GM23338 (cell line): ENCODE data around the gene CNTN5. TPM values are rescaled to one million over a fixed set of nuclear protein-coding genes. Genes with fewer than 3 reads are reported as not detected.

Experiments used
- ATAC-seq: fragments of 200-7000 bp; cut with Tn5 transposase; 3 replicates; pipeline ENCODE4 v1.9.1; 2020
- DNase-seq: peaks from one replicate; pipeline ENCODE4 v3.0.0-alpha.2; 2015; ENCODE audit warnings: low spot score
- H2AFZ ChIP-seq: fragments of 200-600 bp; sonication (generic); 2 replicates; pipeline ENCODE4 v1.8.0; 2016; ENCODE audit warnings: antibody characterized with exemption, mild to moderate bottlenecking, moderate library complexity
- H3F3A ChIP-seq: fragments of 200-600 bp; sonication (generic); replicated peaks from 2 replicates; pipeline ENCODE4 v1.8.0; 2017; ENCODE audit warnings: antibody characterized with exemption, mixed run types, low read depth
- H3K27ac ChIP-seq: fragments of 200-600 bp; sonication (generic); 2 replicates; pipeline ENCODE4 v1.6.1; 2016; ENCODE audit warnings: low read depth
- H3K27me3 ChIP-seq: fragments of 200-600 bp; sonication (generic); 2 replicates; pipeline ENCODE4 v1.8.0; 2016; ENCODE audit warnings: mild to moderate bottlenecking, mixed run types, moderate library complexity; ENCODE audit not compliant: insufficient read depth
- H3K36me3 ChIP-seq: fragments of 200-600 bp; sonication (generic); 2 replicates; pipeline ENCODE4 v1.8.0; 2016; ENCODE audit warnings: mild to moderate bottlenecking; ENCODE audit not compliant: insufficient read depth
- H3K4me1 ChIP-seq: fragments of 200-600 bp; sonication (generic); 2 replicates; pipeline ENCODE4 v1.8.0; 2016; ENCODE audit warnings: mild to moderate bottlenecking, moderate library complexity; ENCODE audit not compliant: insufficient read depth
- H3K4me2 ChIP-seq: fragments of 200-600 bp; sonication (generic); 2 replicates; pipeline ENCODE4 v1.7.1; 2017; ENCODE audit warnings: mixed run types
- H3K4me3 ChIP-seq: fragments of 200-600 bp; sonication (generic); 2 replicates; pipeline ENCODE4 v1.6.1; 2016; ENCODE audit warnings: mixed run types
- H3K79me2 ChIP-seq: fragments of 200-600 bp; sonication (generic); replicated peaks from 2 replicates; pipeline ENCODE4 v1.8.0; 2017; ENCODE audit warnings: mild to moderate bottlenecking; ENCODE audit not compliant: insufficient read depth
- H3K9me2 ChIP-seq: fragments of 200-600 bp; sonication (generic); 2 replicates; pipeline ENCODE4 v1.8.0; 2017; ENCODE audit not compliant: insufficient read depth
- H4K20me1 ChIP-seq: fragments of 200-600 bp; sonication (generic); replicated peaks from 2 replicates; pipeline ENCODE4 v1.8.0; 2017; ENCODE audit warnings: mild to moderate bottlenecking; ENCODE audit not compliant: insufficient read depth
- H3K27ac Mint-ChIP-seq: 2 replicates; pipeline ENCODE4 v1.8.0; 2020; ENCODE audit warnings: inconsistent platforms, mild to moderate bottlenecking, moderate library complexity, mixed read lengths
- H3K27me3 Mint-ChIP-seq: 3 replicates; pipeline ENCODE4 v1.8.0; 2022; ENCODE audit warnings: low read depth, mild to moderate bottlenecking, moderate library complexity, mixed read lengths, inconsistent platforms; ENCODE audit not compliant: insufficient read depth, poor library complexity
- H3K36me3 Mint-ChIP-seq: 3 replicates; pipeline ENCODE4 v1.8.0; 2021; ENCODE audit warnings: low read depth, mild to moderate bottlenecking, inconsistent platforms, moderate library complexity, mixed read lengths
- H3K4me1 Mint-ChIP-seq: 3 replicates; pipeline ENCODE4 v1.8.0; 2020; ENCODE audit warnings: mild to moderate bottlenecking, inconsistent platforms, mixed read lengths
- H3K4me3 Mint-ChIP-seq: 3 replicates; pipeline ENCODE4 v1.8.0; 2021; ENCODE audit warnings: moderate library complexity, mild to moderate bottlenecking, inconsistent platforms, mixed read lengths
- H3K9me3 Mint-ChIP-seq: 3 replicates; pipeline ENCODE4 v1.8.0; 2020; ENCODE audit warnings: moderate library complexity, mild to moderate bottlenecking, inconsistent platforms, mixed read lengths
- NANOG ChIP-seq: IDR thresholded peaks from 2 replicates; pipeline ENCODE4 v1.6.1; 2016; ENCODE audit warnings: antibody characterized with exemption, borderline replicate concordance
- polyA plus RNA-seq: library from polyadenylated mRNA; unstranded; fragments of >200 nt; fragmentation: Nextera tagmentation; extraction: Ambion mirVana; gene quantifications from 2 replicates; pipeline ENCODE4 v1.2.1, GENCODE V29; 2016
- total RNA-seq: library from RNA; depleted of rRNA; stranded (reverse); fragments of >200 nt; shearing (Covaris generic); gene quantifications from 2 replicates; pipeline ENCODE4 v1.2.3, GENCODE V29; 2014
- TF ChIP-seq, protein P1 (sequence below): fragments of 250-450 bp; sonication (Bioruptor Pico); IDR thresholded peaks from 2 replicates; pipeline ENCODE4 v1.5.0; 2020; ENCODE audit warnings: mild to moderate bottlenecking, moderate library complexity
- TF ChIP-seq, protein P2 (sequence below), 2 experiments: fragments of 200-600 bp in 1 of 2; sonication (generic) in 1 of 2; conservative IDR thresholded peaks; 2 replicates each; pipeline versions ENCODE4 v1.5.1 to v1.6.1; 2016 to 2017; ENCODE audit warnings: antibody characterized with exemption in 2 of 2, low read depth in 2 of 2, mild to moderate bottlenecking in 2 of 2, moderate library complexity in 1 of 2

The CNTN5 gene
- total and polyA plus RNA-seq, 2 experiments from 2014 or later = not detected

DNA sequence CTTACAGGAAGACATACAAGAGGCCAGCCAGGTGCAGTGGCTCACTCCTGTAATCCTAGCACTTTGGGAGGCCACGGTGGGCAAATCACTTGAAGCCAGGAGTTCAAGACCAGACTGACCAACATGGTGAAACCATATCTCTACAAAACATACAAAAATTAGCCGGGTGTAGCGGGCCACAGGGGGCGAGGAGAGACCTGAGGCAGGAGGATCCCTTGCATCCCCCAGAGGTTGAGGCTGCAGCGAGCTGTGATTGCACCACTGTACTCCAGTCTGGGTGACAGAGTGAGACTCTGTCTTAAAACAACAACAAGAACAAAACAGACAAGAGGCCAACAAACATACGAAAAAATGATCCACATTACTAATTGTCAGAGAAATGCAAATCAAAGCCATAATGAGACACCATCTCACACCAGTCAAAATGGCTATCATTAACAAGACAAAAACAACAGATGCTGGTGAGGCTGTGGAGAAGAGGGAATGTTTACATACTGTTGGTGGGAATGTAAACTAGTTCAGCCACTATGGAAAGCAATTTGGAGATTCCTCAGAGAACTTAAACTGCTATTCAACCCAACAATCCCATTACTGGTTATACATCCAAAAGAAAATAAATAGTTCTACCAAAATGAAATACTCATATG, 1167.5 kb downstream of the CNTN5 start:
- Mint-ChIP-seq H3K27ac (peak overlapping the region; percentile 40), H3K9me3 (peaks cover 6% of the 10 kb centered on the region; the same call in 2 of the 3 replicates), H3K4me3 (no peak overlapping the region), H3K27me3 (no peaks in the 10 kb centered on the region), H3K36me3 (no peaks in the 10 kb centered on the region), H3K4me1 (peaks cover 31% of the 10 kb centered on the region)
- peak; percentile 26; the same call in 1 of the 3 replicates for ATAC-seq
- no peak overlapping the region for H2AFZ ChIP-seq
- H3K4me1 ChIP-seq = peaks cover 12% of the 10 kb centered on the region
- TF ChIP-seq, protein P1, sequence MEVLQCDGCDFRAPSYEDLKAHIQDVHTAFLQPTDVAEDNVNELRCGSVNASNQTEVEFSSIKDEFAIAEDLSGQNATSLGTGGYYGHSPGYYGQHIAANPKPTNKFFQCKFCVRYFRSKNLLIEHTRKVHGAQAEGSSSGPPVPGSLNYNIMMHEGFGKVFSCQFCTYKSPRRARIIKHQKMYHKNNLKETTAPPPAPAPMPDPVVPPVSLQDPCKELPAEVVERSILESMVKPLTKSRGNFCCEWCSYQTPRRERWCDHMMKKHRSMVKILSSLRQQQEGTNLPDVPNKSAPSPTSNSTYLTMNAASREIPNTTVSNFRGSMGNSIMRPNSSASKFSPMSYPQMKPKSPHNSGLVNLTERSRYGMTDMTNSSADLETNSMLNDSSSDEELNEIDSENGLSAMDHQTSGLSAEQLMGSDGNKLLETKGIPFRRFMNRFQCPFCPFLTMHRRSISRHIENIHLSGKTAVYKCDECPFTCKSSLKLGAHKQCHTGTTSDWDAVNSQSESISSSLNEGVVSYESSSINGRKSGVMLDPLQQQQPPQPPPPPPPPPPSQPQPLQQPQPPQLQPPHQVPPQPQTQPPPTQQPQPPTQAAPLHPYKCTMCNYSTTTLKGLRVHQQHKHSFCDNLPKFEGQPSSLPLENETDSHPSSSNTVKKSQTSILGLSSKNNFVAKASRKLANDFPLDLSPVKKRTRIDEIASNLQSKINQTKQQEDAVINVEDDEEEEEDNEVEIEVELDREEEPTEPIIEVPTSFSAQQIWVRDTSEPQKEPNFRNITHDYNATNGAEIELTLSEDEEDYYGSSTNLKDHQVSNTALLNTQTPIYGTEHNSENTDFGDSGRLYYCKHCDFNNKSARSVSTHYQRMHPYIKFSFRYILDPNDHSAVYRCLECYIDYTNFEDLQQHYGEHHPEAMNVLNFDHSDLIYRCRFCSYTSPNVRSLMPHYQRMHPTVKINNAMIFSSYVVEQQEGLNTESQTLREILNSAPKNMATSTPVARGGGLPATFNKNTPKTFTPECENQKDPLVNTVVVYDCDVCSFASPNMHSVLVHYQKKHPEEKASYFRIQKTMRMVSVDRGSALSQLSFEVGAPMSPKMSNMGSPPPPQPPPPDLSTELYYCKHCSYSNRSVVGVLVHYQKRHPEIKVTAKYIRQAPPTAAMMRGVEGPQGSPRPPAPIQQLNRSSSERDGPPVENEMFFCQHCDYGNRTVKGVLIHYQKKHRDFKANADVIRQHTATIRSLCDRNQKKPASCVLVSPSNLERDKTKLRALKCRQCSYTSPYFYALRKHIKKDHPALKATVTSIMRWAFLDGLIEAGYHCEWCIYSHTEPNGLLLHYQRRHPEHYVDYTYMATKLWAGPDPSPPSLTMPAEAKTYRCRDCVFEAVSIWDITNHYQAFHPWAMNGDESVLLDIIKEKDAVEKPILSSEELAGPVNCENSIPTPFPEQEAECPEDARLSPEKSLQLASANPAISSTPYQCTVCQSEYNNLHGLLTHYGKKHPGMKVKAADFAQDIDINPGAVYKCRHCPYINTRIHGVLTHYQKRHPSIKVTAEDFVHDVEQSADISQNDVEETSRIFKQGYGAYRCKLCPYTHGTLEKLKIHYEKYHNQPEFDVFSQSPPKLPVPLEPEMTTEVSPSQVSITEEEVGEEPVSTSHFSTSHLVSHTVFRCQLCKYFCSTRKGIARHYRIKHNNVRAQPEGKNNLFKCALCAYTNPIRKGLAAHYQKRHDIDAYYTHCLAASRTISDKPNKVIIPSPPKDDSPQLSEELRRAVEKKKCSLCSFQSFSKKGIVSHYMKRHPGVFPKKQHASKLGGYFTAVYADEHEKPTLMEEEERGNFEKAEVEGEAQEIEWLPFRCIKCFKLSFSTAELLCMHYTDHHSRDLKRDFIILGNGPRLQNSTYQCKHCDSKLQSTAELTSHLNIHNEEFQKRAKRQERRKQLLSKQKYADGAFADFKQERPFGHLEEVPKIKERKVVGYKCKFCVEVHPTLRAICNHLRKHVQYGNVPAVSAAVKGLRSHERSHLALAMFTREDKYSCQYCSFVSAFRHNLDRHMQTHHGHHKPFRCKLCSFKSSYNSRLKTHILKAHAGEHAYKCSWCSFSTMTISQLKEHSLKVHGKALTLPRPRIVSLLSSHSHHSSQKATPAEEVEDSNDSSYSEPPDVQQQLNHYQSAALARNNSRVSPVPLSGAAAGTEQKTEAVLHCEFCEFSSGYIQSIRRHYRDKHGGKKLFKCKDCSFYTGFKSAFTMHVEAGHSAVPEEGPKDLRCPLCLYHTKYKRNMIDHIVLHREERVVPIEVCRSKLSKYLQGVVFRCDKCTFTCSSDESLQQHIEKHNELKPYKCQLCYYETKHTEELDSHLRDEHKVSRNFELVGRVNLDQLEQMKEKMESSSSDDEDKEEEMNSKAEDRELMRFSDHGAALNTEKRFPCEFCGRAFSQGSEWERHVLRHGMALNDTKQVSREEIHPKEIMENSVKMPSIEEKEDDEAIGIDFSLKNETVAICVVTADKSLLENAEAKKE (CRISPR knock-in tag) = 0 out of 2 replicates have a peak, but pooled peaks have one; percentile 12
- peak; percentile 30; the same call in 1 of the 2 replicates for TF ChIP-seq NANOG
- TF ChIP-seq, protein P2, sequence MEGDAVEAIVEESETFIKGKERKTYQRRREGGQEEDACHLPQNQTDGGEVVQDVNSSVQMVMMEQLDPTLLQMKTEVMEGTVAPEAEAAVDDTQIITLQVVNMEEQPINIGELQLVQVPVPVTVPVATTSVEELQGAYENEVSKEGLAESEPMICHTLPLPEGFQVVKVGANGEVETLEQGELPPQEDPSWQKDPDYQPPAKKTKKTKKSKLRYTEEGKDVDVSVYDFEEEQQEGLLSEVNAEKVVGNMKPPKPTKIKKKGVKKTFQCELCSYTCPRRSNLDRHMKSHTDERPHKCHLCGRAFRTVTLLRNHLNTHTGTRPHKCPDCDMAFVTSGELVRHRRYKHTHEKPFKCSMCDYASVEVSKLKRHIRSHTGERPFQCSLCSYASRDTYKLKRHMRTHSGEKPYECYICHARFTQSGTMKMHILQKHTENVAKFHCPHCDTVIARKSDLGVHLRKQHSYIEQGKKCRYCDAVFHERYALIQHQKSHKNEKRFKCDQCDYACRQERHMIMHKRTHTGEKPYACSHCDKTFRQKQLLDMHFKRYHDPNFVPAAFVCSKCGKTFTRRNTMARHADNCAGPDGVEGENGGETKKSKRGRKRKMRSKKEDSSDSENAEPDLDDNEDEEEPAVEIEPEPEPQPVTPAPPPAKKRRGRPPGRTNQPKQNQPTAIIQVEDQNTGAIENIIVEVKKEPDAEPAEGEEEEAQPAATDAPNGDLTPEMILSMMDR (conservative IDR thresholded peaks at IDR 0.05; ENCODE audit: low read depth in 2 of 2) = no peak
- H3K79me2 ChIP-seq = no peaks in the 10 kb centered on the region
- H3K4me2 ChIP-seq = no peak overlapping the region
- no peaks in the 10 kb centered on the region for H3K9me2 ChIP-seq
- H3K27ac ChIP-seq = no peak overlapping the region; the same call in 1 of the 2 replicates
- H3K4me3 ChIP-seq = no peak overlapping the region
- H3F3A ChIP-seq = no peaks in the 10 kb centered on the region
- DNase-seq = peak; percentile 40
- no peaks in the 10 kb centered on the region for H3K36me3 ChIP-seq
- no peaks in the 10 kb centered on the region for H4K20me1 ChIP-seq
- no peaks in the 10 kb centered on the region for H3K27me3 ChIP-seq
